Esophagus squamous epithelium (tissue), 4 donors: Measurements from ENCODE around the gene THSD7B.

Experiments
- CTCF ChIP-seq, 6 experiments: fragments of 450-650 bp in 4 of 6; fragments of 200-600 bp in 2 of 6; sonication (generic) in 2 of 6; IDR thresholded peaks; one replicate each; pipeline ENCODE4 v1.5.1; 2016 to 2019; ENCODE audit warnings: antibody characterized with exemption in 6 of 6, mild to moderate bottlenecking in 4 of 6, moderate library complexity in 4 of 6
- POLR2A ChIP-seq, 4 donors: fragments of 450-650 bp; IDR thresholded peaks; one replicate each; pipeline ENCODE4 v1.6.1; 2017; ENCODE audit warnings: antibody characterized with exemption in 4 of 4, mild to moderate bottlenecking in 4 of 4, moderate library complexity in 3 of 4

DNA sequence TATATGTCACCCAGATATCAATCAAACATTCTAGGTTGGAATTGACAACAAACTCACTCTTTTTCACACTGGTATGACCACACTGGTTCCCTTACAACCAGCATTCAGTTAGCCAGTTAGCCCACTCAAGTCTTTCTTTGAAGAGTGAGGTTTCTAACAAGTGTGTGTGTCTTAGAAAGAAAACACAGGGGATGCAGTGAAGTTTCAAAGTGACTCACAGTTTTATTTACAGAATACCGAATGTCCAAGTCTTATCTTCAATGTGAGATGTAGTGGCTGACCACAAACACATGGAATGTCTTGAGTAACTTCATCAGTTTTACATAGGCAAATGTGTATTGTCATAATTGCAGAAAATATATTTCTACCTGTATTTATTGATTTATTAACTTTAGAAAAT is 924.2 kb downstream of the THSD7B start:
- TF ChIP-seq CTCF (IDR thresholded peaks at IDR 0.05), result no peak
- no peak for TF ChIP-seq POLR2A (IDR thresholded peaks at IDR 0.05)
